Stimulated activated CD8-positive, alpha-beta memory T cell treated with anti-CD3 and anti-CD28 coated beads, Interleukin-12 subunit alpha, Interleukin-12 subunit beta, amount 100 ng/mL, for 1 hour (primary cell): ENCODE data around the gene FOXI1.
"Not testable (repeated sequence)": the region's sequence is repeated elsewhere in the genome, so short reads cannot be mapped to it uniquely, and the experiment has no call there.

ENCODE experiments used
- DNase-seq: peaks from one replicate; pipeline ENCODE4 v3.0.0-alpha.2; 2020; ENCODE audit warnings: low read depth

FOXI1 gene

GRCh38 chr5:170126626-170127025 lies 20.9 kb downstream of the FOXI1 start:
- DNase-seq = no peak

- DNase-seq = no peak
These were observed 25.5 kb downstream of the FOXI1 start for GRCh38 chr5:170131235-170131634.

DNA sequence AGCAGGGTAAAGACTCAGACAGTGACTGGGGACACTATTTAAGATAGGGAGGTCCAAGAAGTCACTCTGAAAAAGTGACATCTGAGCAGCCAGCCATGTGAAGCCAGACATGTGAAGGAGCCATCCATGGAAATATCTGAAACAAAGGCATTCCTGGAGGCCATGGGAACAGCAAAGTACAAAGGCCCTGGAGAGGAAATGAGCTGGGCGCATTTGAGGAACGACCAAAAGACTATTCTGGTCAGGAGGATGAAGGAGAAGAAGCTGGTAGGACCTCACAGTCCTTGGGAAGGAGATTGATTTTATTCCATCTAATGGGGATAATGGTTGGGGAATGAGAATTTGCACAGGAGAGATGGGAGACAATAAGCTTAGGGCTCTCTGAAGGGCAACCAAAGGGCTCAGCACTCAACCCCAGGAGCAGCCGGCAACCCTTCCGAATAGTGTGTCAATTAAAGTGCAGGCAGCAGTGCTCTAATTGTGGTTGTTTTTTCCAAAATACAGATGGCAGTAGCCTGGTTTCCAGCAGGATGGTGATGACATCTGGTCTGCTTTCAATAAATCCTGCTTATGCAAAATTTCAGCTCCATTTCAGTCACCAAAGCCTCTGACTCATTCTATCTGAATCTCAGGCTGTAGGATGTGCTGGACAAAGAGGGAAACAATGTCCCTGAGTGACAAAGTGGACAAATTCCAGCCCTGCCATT lies 26.7 kb downstream of the FOXI1 start:
- no peak for DNase-seq

- no peak for DNase-seq
These were observed 27.3 kb downstream of the FOXI1 start for GRCh38 chr5:170132976-170133448.

GRCh38 chr5:170135796-170136490 lies 30.2 kb downstream of the FOXI1 start:
- no peak for DNase-seq

- no peak for DNase-seq
These were observed 30.8 kb downstream of the FOXI1 start for GRCh38 chr5:170136506-170136905.

DNA sequence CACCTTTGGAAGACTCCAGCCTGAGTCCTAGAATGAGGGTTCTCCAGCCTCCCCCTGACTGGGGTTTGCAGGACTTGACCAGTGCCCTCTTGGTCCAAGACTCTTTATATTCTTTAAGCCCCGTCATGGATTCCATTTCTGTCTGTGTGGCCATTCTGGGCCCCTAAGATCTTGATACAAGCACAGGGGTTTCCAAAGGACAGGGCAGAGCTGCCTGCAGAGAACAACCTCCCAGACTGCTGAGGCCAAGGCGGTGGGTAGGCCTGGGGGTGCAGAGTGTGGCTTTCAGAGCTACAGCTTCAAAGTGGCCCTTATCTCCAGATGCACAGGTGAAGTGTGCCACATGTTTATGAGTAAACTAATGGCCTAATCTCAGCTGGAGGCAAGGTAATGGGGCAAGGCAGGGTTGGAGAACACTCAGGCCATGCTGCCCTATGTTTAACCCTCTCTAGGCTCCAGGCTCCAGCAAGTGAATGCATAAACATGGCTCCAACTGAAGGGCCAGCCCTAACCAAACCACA lies 32.1 kb downstream of the FOXI1 start:
- DNase-seq = no peak

DNA sequence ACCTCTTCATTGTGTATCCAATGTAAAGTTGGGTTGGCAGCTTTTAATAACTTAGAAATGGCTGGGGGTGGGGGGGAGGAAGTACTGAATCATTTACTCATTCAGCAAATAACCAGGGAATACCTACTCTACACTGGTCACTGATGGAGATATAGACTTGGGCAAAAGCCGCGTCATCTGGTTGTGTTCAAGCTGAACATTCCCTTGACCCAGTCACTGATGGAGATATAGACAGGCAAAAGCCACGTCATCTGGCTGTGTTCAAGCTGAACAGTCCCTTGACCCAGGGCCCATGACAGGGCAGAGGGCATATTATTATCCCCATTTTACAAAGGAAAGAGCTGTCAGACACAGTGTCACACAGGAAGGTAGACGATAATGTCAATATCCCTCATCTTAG lies 32.6 kb downstream of the FOXI1 start:
- DNase-seq = no peak

DNA sequence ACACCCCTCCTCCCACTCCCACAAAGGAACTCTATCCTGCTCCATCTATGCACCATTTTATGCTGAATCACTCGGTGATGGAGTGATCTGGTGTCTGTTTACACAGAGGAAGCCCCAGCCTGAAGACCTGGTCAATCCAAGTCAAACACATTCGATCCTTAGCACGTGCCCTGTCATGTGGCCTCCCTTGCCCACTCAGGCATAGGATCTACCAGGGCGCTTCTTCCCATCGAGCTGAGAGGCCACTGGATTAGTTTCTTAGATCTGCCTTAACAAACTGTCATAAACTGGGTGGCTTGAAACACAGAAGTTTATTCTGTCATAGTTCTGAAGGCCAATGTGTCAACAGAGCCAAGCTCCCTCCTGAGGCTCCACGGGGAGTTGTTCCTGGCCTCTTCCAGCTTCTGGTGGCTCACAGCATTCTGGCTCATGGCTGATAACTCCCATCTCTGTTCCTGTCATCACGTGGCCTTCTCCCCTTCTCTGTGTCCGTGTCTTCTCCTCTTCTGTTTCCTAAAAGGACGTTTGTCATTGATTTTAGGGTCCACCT lies 34.2 kb downstream of the FOXI1 start:
- no peak for DNase-seq

DNA sequence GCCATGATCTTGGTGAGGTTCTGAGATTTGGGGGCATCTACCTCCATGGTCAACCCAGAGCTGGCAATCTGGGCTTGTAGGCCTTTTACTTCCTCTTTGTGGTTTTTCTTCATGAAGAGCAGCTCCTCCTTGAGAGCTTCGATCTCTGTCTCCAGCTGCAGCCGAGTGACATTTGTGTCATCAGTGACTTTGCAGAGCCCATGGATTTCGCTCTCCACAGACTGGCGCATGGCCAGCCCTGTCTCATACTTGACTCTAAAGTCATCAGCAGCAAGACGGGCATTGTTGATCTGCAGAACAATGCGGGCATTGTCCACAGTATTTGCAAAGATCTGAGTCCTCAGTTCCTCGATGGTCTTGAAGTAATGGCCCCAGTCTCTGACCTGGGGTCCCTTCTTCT lies 35.5 kb downstream of the FOXI1 start:
- not testable (repeated sequence) for DNase-seq

GRCh38 chr5:170141636-170142035 lies 35.9 kb downstream of the FOXI1 start:
- no peak for DNase-seq

GRCh38 chr5:170142196-170142595 lies 36.5 kb downstream of the FOXI1 start:
- DNase-seq = no peak

- no peak for DNase-seq
These were observed 37.4 kb downstream of the FOXI1 start for GRCh38 chr5:170143091-170143490.

DNA sequence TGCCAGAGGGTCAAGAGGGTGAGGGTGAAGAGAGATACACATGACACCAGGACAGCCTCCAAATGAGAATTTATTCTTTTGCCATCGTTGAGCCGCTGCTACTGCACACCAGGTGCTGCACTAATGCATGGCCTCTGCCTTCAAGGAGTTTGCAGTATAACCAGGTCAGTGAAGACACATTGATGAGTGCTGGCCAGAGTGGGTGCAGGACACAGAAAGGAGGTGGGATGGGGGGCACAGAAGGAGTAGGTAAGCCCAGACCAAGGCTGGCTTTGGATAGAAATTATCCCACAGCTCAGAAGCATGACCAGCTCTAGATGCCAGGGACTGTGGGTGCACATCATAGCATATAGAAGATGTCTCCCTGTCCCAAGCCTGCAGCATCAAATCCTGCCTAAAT lies 38.0 kb downstream of the FOXI1 start:
- no peak for DNase-seq

- no peak for DNase-seq
These were observed 38.8 kb downstream of the FOXI1 start for GRCh38 chr5:170144286-170145023.

DNA sequence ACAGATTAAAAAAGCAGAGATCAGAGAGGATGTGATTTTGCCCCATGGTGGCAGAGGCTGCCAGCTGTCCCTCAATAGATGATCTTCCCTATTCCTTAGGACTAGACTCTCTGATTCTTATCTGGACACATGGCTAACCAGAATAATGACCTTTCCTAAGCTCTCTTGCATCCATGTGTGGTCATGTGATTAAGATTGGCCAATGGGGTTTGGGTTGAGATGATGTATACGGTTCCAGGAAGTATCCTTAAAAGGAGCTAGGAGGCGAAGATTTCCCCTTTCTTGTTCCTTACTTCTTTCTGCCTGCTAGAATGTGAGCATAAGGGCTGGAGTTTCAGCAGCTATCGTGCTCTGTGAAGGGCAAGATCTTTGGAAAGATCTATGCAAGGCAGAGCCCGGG lies 39.8 kb downstream of the FOXI1 start:
- no peak for DNase-seq

GRCh38 chr5:170147051-170147752 lies 41.5 kb downstream of the FOXI1 start:
- DNase-seq = no peak

GRCh38 chr5:170147753-170148264 lies 42.1 kb downstream of the FOXI1 start:
- DNase-seq = no peak

DNA sequence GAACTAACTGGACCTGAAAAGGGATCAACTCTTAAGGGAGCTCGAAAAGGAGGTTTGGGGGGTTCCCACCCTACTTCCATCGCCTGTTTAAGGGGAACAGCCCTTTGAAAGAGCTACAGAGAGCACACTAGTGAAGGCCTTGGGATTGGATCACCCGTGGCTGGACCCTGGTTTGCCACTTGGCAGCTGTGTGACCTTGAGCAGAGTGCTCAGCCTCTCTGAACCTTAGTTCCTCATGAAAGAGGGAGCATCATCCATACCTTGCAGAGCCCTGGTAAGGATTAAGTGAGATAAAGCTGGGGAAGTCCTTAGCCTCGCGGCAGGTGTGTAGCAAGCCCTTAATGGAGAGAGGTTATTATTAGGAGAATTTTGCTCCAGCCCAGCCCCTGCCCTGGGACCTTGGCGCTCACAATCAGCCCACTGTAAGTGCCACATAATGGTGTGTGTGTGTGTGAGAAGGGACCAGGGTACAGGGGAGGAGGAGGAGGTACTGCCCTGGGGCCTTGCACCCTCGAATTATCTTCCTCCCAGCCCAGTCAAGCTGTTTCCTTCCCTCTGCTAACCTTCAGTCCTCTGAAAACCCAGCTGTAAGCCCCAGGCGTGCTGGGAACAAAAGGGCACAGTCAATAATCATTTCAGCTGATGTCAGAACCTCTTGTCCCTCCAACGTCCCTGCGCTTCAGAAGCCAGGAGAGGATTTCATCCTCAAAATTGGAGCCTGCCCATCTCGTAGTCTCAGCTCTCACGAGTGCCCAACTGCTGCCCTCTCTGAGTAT lies 42.9 kb downstream of the FOXI1 start:
- DNase-seq = no peak

DNA sequence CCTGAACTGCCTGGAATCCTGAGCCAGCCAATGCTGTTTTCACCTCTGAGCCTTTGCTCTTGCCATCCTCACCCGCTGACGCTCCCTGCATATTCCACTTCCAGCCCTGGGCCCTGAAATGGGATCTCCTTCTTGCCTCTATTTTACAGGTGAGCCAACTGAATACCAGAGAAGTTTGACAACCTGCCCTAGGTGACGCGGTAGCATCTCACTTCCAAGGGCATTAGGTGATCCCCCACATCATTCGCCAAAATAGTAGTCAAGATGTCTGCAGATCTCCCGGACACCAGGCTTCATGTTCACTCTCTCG lies 43.5 kb downstream of the FOXI1 start:
- DNase-seq = no peak

- DNase-seq = no peak
These were observed 45.0 kb downstream of the FOXI1 start for GRCh38 chr5:170150713-170151096.
